ENCODE results near the gene GTPBP3. TPM values are rescaled to one million over a fixed set of nuclear protein-coding genes. Genes with fewer than 3 reads are reported as not detected.

Gene GTPBP3
- total RNA-seq, 2 donors from 2014 or later, result 17.8 to 21.9 TPM

Other genes with a start within 250 kb of the GTPBP3 start
- 10 to 100 TPM; 22.0 to 25.6 TPM for gene USE1, start 122.2 kb upstream of the GTPBP3 start, total RNA-seq
- gene OCEL1, start 111.3 kb upstream of the GTPBP3 start, total RNA-seq, result 10 to 100 TPM; 44.7 to 64.5 TPM
- gene NR2F6, start 91.6 kb upstream of the GTPBP3 start, total RNA-seq, result 100 to 1,000 TPM; 151 to 181 TPM
- 1 to 10 TPM in 1 of 2 donors, under 1 TPM in 1; 0.67 to 2.3 TPM for gene USHBP1, start 72.8 kb upstream of the GTPBP3 start, total RNA-seq
- 10 to 100 TPM; 63.5 to 70.3 TPM for gene BABAM1, start 70.1 kb upstream of the GTPBP3 start, total RNA-seq
- gene ANKLE1, start 55.7 kb upstream of the GTPBP3 start, total RNA-seq, result under 1 TPM; 0.22 to 0.67 TPM
- 1 to 10 TPM; 5.6 to 6.0 TPM for gene ABHD8, start 34.1 kb upstream of the GTPBP3 start, total RNA-seq
- 100 to 1,000 TPM; 142 to 165 TPM for gene MRPL34, start 31.7 kb upstream of the GTPBP3 start, total RNA-seq
- 10 to 100 TPM; 47.7 to 49.2 TPM for gene DDA1, start 28.0 kb upstream of the GTPBP3 start, total RNA-seq
- gene ANO8, start 2.7 kb upstream of the GTPBP3 start, total RNA-seq, result 10 to 100 TPM in 1 of 2 donors, 1 to 10 TPM in 1; 8.4 to 10.8 TPM
- 10 to 100 TPM; 38.2 to 42.1 TPM for gene PLVAP, start 39.8 kb downstream of the GTPBP3 start, total RNA-seq
- under 1 TPM; 0.40 to 0.50 TPM for gene CCDC194, start 56.6 kb downstream of the GTPBP3 start, total RNA-seq
- gene BST2, start 68.1 kb downstream of the GTPBP3 start, total RNA-seq, result 10 to 100 TPM; 14.8 to 27.5 TPM
- gene MVB12A, start 82.5 kb downstream of the GTPBP3 start, total RNA-seq, result 10 to 100 TPM; 54.4 to 60.7 TPM
- gene TMEM221, start 111.1 kb downstream of the GTPBP3 start, total RNA-seq, result under 1 TPM in 1 of 2 donors, not detected in 1; 0.18 TPM
- gene NXNL1, start 123.4 kb downstream of the GTPBP3 start, total RNA-seq, result not detected
- gene SLC27A1, start 133.0 kb downstream of the GTPBP3 start, total RNA-seq, result 1 to 10 TPM; 4.8 to 7.1 TPM
- gene PGLS, start 174.1 kb downstream of the GTPBP3 start, total RNA-seq, result 100 to 1,000 TPM in 1 of 2 donors, 10 to 100 TPM in 1; 89.8 to 100 TPM
- gene COLGALT1, start 218.1 kb downstream of the GTPBP3 start, total RNA-seq, result 10 to 100 TPM; 48.3 to 53.3 TPM

Measured in left colon (tissue), 2 donors.